AG09319 (cell line): Measurements from ENCODE around the gene CELSR1.

Experiments
- DNase-seq: peaks from one replicate; pipeline ENCODE4 v3.0.0-alpha.2; 2010; ENCODE audit warnings: low read depth; ENCODE audit errors: extremely low read depth
- TF ChIP-seq, protein P1 (sequence below): IDR thresholded peaks from 2 replicates; pipeline ENCODE4 v1.5.1; 2011; ENCODE audit warnings: low read depth, mild to moderate bottlenecking, inconsistent platforms, low read length, moderate library complexity

The CELSR1 gene

DNA sequence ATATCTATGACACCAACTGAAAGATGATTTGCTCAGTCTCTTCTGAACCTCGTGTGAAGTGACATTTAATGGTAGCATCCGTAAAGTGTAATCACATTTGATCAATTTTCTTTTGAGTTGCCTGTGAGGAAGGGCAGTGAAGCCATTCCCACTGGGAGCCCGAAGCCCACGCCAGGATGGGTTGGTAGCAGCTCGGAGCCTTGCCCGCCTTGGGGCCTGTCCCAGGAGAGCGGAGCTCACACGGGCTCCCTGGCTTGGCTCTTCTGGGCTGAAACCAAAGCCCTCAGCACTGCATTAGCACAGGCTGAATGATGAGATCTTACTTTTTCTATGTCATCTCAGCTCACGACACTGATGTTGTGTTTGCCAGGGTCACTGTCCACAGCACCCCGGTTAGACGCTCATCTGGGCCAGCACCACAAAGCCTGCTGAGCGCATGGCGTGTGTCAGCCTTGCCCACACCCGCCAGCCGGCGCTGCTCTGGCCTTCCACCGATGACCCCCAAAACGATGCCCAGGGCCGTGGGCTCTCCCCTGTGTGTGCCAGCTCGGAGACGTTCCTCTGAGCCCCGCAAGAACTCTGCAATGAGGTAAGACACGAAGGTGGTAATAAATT is 211.2 kb downstream of the CELSR1 start:
- TF ChIP-seq, protein P1, sequence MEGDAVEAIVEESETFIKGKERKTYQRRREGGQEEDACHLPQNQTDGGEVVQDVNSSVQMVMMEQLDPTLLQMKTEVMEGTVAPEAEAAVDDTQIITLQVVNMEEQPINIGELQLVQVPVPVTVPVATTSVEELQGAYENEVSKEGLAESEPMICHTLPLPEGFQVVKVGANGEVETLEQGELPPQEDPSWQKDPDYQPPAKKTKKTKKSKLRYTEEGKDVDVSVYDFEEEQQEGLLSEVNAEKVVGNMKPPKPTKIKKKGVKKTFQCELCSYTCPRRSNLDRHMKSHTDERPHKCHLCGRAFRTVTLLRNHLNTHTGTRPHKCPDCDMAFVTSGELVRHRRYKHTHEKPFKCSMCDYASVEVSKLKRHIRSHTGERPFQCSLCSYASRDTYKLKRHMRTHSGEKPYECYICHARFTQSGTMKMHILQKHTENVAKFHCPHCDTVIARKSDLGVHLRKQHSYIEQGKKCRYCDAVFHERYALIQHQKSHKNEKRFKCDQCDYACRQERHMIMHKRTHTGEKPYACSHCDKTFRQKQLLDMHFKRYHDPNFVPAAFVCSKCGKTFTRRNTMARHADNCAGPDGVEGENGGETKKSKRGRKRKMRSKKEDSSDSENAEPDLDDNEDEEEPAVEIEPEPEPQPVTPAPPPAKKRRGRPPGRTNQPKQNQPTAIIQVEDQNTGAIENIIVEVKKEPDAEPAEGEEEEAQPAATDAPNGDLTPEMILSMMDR: no peak
- no peak for DNase-seq

DNA sequence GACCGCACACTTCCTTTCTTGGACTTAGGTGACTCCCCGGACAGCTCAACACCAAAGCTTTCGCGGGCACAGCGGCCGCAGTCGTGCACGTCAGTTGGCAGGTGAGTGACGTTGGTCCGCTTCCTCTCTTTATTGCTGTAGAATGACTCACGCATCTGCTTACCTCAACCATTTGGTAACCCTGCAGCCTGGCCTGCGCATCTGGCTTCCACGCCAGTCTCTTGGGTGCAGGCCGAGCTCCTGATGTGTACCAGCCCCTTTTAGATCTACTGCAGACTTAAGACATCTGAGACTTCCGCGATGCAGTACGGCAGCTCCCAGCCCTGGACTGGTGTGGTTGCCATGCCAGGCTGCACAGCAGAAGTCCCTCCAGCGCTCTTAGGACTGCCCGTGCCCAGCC is 214.3 kb downstream of the CELSR1 start:
- no peak for DNase-seq
- TF ChIP-seq, protein P1: no peak

DNA sequence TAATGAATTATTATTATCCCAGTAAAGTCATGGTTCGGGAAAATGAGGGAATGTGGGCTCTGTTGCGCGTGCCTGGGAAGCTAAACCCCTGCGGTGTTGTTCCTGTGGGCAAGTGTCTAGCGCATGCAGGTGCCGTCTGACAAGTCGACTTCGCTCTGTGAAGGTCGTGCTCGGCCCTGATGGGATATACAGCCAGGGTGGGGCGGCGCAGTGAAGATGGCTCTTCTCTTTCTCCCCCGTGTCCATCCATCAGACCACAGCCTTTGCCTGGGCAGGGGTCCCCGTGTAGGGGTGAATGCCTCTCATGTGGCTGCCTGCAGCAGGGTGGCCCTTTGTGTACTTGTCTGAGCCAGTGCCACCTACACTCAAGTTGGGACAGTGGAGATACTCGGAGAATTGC is 214.7 kb downstream of the CELSR1 start:
- TF ChIP-seq, protein P1: no peak
- no peak for DNase-seq

DNA sequence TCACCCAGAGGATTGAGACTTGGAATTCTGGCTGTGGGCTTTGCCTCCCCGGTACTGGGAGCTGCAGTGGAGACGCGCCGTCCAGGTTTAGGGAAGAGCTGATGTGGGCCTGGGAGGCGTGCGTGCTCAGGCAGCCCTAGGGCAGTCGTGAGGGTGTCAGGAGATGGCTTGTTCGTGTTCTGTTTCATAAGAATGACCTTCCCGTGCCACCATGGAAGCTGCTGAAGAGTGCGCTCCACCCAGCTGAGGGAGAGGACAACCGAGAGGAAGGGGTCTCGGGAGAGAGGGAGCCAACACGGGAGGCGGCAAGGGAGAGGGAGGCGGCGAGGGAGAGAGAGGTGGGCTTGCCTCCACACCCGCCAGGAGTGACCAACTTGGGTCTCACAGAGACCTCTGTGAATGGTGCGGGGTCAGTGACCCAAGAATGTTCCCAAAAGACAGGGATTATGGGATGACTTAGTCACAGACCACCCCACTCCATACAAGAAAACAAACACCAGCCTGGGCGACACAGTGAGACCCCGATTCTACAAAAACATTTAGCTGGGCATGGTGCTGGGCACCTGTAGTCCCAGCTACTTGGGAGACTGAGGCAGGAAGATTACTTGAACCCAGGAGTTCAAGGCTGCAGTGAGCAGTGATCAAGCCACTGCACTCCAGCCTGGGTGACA is 216.6 kb downstream of the CELSR1 start:
- DNase-seq: no peak
- TF ChIP-seq, protein P1: no peak

DNA sequence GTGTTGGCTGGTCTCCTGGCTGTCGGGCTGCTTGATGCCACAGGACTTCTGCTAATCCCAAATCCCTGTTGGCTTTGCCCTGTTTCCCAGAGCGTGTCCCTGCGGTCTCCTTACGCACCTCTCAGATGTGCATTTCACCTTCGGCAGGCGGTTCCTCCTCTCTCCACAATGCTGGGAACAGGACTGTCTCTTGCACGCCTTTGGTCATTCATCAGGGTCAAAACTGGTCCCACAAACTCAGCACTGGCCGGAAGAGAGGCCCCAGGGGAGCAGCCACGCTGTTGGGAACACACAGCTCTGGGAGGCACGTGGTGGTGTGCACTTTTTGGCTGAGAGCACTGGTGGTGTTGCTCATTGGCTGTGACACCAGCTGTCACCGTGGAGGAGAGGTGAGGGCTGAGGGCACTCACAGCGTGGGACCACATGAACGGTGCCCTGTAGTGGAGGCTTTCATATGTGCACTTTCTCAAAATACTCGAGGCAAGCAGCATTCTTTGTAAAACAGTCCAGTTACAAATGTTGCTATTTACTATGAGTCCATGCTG is 217.2 kb downstream of the CELSR1 start:
- no peak for DNase-seq
- TF ChIP-seq, protein P1: no peak

DNA sequence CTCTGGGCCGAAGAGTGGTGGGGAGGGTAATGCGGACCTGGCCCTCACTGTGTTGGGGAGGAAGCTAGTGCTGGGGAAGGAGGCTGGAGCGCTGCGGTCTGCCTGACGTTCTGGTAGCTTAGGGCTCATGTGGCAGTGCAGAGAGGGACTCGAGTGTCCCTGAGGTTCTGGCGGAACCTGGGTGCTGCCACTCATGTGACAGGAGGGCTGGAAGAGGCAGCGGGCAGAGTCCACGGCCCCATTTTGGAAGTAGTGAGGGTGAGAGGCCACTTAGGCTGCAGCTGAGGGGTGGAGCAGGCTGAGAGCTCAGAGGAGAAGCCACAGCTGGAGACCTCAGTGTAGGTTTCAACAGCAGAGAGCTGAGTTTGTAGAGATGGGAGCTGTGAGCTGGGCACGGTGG is 218.1 kb downstream of the CELSR1 start:
- TF ChIP-seq, protein P1: no peak
- no peak for DNase-seq

DNA sequence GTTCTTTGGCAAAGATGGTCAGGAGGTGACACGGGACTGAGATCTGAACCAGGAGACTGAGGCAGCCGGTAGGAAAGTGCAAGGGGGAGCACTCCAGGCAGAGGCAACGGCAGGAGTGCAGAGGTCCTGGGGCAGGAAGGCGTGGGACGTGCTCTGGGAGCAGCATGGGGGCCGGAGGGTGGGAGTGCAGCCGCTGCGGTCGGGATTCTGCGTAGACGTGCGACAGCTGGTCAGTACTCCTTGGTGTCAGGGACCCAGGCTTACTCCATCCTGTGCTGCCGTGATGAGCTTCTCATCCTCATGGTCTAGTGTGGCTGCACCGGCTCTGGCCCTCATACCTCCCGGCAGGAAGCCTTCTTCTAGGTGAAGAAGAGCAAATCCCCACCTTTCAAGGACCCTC is 218.8 kb downstream of the CELSR1 start:
- TF ChIP-seq, protein P1: no peak
- DNase-seq: no peak
